HG03460 (cell line): ENCODE data around the gene QRICH2.
"Not testable (repeated sequence)": the region's sequence is repeated elsewhere in the genome, so short reads cannot be mapped to it uniquely, and the experiment has no call there.

Experiments
- ATAC-seq: cut with Tn5 transposase; IDR thresholded peaks from one replicate; pipeline ENCODE4 v1.9.1; 2021; ENCODE audit not compliant: unreplicated experiment

The QRICH2 gene, protein sequence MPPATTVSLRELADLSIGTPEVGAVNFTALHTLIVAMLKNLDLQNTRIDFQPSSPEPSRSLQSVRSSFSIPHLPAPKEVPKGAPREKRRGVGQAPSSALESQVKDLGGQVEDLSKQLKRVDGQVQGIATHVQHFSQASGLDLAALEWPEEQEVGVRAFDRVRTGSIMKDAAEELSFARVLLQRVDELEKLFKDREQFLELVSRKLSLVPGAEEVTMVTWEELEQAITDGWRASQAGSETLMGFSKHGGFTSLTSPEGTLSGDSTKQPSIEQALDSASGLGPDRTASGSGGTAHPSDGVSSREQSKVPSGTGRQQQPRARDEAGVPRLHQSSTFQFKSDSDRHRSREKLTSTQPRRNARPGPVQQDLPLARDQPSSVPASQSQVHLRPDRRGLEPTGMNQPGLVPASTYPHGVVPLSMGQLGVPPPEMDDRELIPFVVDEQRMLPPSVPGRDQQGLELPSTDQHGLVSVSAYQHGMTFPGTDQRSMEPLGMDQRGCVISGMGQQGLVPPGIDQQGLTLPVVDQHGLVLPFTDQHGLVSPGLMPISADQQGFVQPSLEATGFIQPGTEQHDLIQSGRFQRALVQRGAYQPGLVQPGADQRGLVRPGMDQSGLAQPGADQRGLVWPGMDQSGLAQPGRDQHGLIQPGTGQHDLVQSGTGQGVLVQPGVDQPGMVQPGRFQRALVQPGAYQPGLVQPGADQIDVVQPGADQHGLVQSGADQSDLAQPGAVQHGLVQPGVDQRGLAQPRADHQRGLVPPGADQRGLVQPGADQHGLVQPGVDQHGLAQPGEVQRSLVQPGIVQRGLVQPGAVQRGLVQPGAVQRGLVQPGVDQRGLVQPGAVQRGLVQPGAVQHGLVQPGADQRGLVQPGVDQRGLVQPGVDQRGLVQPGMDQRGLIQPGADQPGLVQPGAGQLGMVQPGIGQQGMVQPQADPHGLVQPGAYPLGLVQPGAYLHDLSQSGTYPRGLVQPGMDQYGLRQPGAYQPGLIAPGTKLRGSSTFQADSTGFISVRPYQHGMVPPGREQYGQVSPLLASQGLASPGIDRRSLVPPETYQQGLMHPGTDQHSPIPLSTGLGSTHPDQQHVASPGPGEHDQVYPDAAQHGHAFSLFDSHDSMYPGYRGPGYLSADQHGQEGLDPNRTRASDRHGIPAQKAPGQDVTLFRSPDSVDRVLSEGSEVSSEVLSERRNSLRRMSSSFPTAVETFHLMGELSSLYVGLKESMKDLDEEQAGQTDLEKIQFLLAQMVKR (N-terminal part only)

DNA sequence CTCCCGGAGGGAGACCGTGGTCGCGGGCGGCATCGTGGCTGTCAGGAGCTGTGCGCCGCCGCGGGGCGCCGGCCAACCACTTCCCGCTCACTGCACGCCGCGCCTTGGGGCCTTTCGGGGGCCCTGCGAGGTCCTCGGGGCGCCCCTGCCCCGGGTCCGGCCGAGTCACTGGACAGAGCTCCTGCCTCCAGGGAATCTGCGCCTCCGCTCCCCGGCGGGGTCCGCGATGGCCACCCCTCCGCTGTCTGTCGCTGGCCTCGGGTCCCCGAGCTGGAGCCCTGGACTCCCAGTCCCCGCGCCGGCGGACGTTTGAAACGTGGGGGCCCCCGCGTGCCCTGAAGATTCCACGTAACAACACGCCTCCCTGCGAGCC lies at the start of gene QRICH2:
QRICH2 (minus strand) TSS at position 311 of the 373 bp plus-strand sequence; CDS start at position 33, 278 bp downstream.
- ATAC-seq, result no peak

DNA sequence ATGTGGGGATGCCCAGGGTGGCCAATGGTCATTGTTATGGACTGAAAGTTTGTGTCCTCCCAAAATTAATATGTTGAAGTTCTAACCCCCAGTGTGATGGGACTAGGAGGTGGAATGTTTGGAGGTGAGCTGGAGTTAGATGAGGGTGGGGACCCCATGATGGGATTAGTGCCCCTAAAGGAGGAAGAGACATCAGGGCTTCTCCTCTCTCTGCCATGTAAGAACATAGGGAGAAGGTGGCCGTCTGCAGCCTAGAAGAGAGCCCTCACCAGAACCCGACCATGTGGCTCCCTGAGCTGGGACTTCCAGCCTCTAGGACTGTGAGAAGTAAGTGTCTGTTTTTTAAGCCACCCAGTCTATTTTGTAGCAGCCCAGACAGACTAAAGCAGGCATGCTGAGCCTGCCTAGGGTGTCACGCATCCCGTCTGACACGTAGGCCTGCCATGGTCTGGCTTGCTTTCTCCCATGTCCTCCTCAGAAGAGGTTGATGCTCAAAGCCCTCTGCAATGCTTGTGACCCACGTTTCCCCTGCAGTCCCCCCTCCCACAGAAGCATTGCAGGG lies 49.6 kb upstream of the QRICH2 start:
- ATAC-seq, result no peak

GRCh38 chr17:76356803-76357456 lies 48.9 kb upstream of the QRICH2 start:
- no peak for ATAC-seq

- ATAC-seq, result no peak
These were observed 46.8 kb upstream of the QRICH2 start for GRCh38 chr17:76354747-76355310.

GRCh38 chr17:76354317-76354729 lies 46.2 kb upstream of the QRICH2 start:
- no peak for ATAC-seq

GRCh38 chr17:76353599-76354316 lies 45.7 kb upstream of the QRICH2 start, which contains the start of gene PRPSAP1:
PRPSAP1 (minus strand) TSS chr17:76353916; CDS start chr17:76353703, 213 bp downstream.
- peak; percentile 85 for ATAC-seq

DNA sequence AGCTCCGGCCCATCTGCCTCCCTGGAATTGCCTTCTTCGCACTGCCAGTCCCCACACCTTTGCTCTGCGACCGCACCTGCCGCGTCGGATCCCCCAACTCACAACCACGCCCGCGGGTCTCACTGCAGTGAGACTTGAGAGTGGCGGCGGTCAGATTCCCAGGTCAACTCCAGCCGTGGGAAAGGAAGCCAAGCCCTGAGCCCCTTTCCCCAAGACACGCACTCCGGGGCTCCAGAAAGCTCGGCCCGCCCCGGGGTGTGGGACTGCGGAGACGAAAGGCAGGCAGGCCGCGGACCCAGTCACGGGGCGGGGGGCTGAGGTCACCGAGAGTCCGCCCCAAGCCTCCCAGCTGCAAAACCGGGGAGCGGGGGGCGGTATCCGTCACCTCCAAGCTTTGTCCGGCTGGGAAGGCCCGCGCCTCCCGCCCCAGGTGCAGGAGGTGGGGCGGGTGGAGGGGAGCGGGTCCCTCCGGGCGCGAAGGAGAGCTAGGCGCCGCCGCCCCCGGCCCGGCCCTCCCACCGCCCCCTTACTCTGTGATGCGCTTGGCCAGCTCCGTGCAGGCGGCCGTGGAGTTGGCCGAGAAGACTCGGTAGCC lies 45.0 kb upstream of the QRICH2 start:
- no peak for ATAC-seq

GRCh38 chr17:76351526-76352071 lies 43.5 kb upstream of the QRICH2 start:
- ATAC-seq, result no peak

GRCh38 chr17:76350463-76350862 lies 42.4 kb upstream of the QRICH2 start:
- no peak for ATAC-seq

DNA sequence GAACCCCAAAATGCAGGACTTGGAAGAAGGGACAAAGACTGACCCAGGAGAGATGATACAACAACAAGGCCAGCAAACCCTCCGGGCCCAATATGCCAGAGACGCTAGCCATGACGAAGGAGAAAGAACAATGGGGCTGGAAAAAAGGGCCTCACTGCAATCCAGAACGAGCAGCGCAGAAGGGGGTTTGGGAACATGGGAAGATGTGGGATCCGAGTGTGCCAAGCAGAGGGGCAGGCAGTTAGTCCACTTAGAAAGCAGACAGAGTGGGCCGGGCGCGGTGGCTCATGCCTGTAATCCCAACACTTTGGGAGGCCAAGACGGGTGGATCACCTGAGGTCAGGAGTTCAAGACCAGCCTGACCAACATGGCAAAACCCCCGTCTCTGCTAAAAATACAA lies 38.9 kb upstream of the QRICH2 start:
- ATAC-seq, result not testable (repeated sequence)

DNA sequence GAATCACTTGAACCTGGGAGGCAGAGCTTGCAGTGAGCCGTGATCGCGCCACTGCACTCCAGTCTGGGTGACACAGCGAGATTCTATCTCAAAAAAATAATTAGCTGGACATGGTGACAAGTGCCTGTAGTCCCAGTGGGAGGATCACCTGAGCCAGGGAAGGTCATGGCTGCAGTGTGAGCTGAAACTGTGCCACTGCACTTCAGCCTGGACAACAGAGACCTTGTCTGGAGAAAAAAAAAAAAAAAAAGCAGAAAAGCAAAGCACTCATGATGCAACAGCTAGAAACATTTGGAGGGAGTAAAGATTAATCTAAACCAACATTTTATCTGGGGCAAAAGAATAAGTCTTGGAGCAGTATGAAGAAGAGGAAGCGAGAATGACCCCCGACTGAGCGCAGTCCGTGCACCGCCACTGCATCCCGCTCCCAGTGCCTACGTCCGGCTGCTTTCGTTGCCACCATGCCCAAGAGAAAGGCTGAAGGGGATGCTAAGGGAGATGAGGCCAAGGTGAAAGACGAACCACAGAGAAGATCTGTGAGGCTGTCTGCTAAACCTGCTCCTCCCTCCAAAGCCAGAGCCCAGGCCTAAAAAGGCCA lies 37.4 kb upstream of the QRICH2 start:
- ATAC-seq, result no peak

DNA sequence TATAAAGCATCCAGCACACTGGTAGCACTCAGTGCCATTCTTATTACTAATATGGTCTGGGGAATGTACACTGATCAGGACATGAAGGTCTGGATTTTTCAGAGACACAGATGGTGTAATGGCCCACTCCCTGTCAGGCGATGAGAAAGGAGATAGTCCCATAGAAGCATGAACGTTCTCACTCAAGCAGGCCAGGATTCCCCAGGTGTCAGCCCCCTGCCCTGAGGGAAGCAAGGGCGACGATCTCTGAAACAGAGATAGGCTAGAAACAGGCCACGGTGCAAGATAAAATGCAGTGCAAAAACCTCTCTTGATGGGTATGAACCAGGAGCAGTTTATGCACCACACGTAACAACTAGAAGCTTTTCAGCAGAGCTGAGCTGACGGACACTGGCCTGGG lies 35.0 kb upstream of the QRICH2 start:
- no peak for ATAC-seq

GRCh38 chr17:76341301-76341700 lies 33.2 kb upstream of the QRICH2 start:
- no peak for ATAC-seq

- no peak for ATAC-seq
These were observed 29.3 kb upstream of the QRICH2 start for GRCh38 chr17:76337413-76337777.

DNA sequence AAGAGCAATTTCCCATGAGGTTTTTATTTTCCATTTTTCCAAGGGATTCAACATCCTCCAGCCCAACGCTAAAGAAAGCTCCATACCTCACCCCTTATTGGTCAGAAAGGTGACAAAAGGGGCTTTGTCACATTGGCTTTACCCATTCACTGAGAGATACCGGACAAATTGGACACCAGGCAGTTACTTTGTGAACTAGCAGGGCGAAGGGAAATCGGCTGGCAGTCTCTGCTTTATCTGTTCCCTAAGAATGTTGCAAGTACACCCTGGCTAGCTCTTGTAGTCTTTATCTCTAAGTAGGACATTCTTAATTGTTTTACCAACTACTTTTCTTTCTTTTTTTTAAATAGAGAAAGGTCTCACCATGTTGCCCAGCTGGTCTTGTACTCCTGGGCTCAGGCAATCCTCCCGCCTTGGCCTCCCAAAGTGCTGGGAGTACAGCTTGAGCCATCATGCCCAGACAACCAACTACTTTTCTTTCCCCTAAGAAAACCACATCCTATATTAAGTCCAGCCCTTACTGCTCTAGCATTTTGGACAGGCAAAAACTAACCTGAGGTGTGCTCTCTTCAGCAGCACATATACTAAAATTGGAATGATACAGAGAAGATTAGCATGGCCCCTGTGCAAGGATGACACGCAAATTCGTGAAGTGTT lies 28.8 kb upstream of the QRICH2 start:
- no peak for ATAC-seq

DNA sequence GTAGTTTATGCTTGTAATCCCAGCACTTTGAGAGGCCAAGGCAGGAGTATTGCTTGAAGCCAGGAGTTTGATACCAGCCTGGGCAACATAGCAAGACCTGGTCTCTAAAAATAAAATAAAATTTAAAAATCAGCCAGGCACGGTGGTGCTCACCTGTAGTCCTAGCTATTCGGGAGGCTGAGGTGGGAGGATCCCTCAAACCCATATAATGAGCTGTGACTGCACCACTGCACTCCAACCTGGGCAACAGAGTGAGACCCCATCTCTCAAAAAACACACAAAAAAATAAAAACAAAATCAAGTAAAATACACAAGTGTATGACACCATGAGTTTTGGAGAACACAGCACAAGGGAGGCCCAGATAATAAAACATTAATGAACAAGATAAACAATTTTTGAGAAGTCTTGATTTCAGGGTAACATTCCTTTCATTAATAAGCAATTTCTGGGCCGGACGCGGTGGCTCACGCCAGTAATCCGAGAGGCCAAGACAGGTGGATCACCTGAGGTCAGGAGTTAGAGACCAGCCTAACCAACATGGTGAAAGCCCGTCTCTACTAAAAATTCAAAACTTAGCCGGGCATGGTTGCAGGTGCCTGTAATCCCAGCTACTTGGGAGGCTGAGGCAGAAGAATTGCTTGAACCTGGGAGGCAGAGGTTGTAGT lies 27.8 kb upstream of the QRICH2 start:
- no peak for ATAC-seq
